IMR-90 (cell line): ENCODE data around the gene HOGA1.

Experiments used
- BHLHE40 ChIP-seq: fragments of 150-350 bp; IDR thresholded peaks from 2 replicates; pipeline ENCODE4 v1.6.1; 2016; ENCODE audit warnings: mild to moderate bottlenecking, low read depth, low read length
- CEBPB ChIP-seq: IDR thresholded peaks from 2 replicates; pipeline ENCODE4 v1.6.1; 2012; ENCODE audit warnings: low read depth, low read length, improper control_type of control experiment
- CTCF ChIP-seq: conservative IDR thresholded peaks from 2 replicates; pipeline ENCODE4 v1.5.1; 2012; ENCODE audit warnings: mild to moderate bottlenecking, low read depth, low read length, improper control_type of control experiment
- FOS ChIP-seq: fragments of 150-350 bp; IDR thresholded peaks from 2 replicates; pipeline ENCODE4 v1.6.1; 2016; ENCODE audit warnings: low read depth, low read length
- MAFK ChIP-seq: IDR thresholded peaks from 2 replicates; pipeline ENCODE4 v1.6.1; 2012; ENCODE audit warnings: low read depth, low read length, improper control_type of control experiment
- MAZ ChIP-seq: IDR thresholded peaks from 2 replicates; pipeline ENCODE4 v1.6.1; 2012; ENCODE audit warnings: low read depth, mild to moderate bottlenecking, low read length, improper control_type of control experiment, moderate library complexity, borderline replicate concordance
- MXI1 ChIP-seq: IDR thresholded peaks from 2 replicates; pipeline ENCODE4 v1.6.1; 2012; ENCODE audit warnings: low read depth, mild to moderate bottlenecking, low read length, moderate library complexity, borderline replicate concordance
- NFE2L2 ChIP-seq: fragments of 150-350 bp; IDR thresholded peaks from 2 replicates; pipeline ENCODE4 v1.6.1; 2016; ENCODE audit warnings: low read depth, mild to moderate bottlenecking, low read length
- POLR2A ChIP-seq: IDR thresholded peaks from 2 replicates; pipeline ENCODE4 v1.6.1; 2012; ENCODE audit warnings: mild to moderate bottlenecking, low read depth, low read length
- RAD21 ChIP-seq: IDR thresholded peaks from 2 replicates; pipeline ENCODE4 v1.6.1; 2012; ENCODE audit warnings: low read length, improper control_type of control experiment
- RFX5 ChIP-seq: IDR thresholded peaks from 2 replicates; pipeline ENCODE4 v1.8.0; 2012; ENCODE audit warnings: low read depth, mild to moderate bottlenecking, low read length, moderate library complexity
- SMC3 ChIP-seq: fragments of 150-350 bp; IDR thresholded peaks from 2 replicates; pipeline ENCODE4 v1.6.1; 2016; ENCODE audit warnings: low read depth, mild to moderate bottlenecking, antibody characterized with exemption, low read length, moderate library complexity
- USF2 ChIP-seq: fragments of 150-350 bp; IDR thresholded peaks from 2 replicates; pipeline ENCODE4 v1.6.1; 2017; ENCODE audit warnings: mild to moderate bottlenecking, antibody characterized with exemption, low read length, low read depth

- TF ChIP-seq CTCF (no peak), RAD21 (no peak), POLR2A (no peak), CEBPB (no peak), RFX5 (no peak), NFE2L2 (no peak), SMC3 (no peak), FOS (no peak), MAFK (no peak), USF2 (no peak), MXI1 (no peak), BHLHE40 (no peak), MAZ (no peak)
These were observed 11.2 kb upstream of the HOGA1 start for GRCh38 chr10:97573021-97573420.
